ENCODE results near the gene SLC38A7. TPM values are rescaled to one million over a fixed set of nuclear protein-coding genes. Genes with fewer than 3 reads are reported as not detected.
"Not testable (repeated sequence)": the region's sequence is repeated elsewhere in the genome, so short reads cannot be mapped to it uniquely, and the experiment has no call there.

SLC38A7 gene
- total RNA-seq, 4 donors from 2014 or later, result 9.1 to 15.6 (median 13.1) TPM

- DNase-seq, result no peak
- Histone ChIP-seq H3K27ac (no peak overlapping the region), H3K27me3 (no peaks in the 10 kb centered on the region), H3K36me3 (no peaks in the 10 kb centered on the region), H3K4me1 (peaks cover 0 to 12% (median 0%) of the 10 kb centered on the region in 3 donors), H3K9me3 (no peaks in the 10 kb centered on the region), H3K4me3 (no peak overlapping the region)
- WGBS, 2 donors, result 8 to 69% methylated on average over 1 of the region's 1 CpG
- no peak for TF ChIP-seq CTCF (IDR thresholded peaks at IDR 0.05)
- TF ChIP-seq POLR2A (IDR thresholded peaks at IDR 0.05), result no peak
- intact Hi-C loops (cut with DNase I), result no loop called here
Observed at GRCh38 chr16:58695368-58695767, 10.8 kb upstream of the SLC38A7 start.

GRCh38 chr16:58692450-58692849, 7.9 kb upstream of the SLC38A7 start:
- WGBS, 2 donors, result 90 to 100% methylated on average over 1 of the region's 1 CpG
- Histone ChIP-seq H3K4me3 (no peak overlapping the region), H3K4me1 (peaks cover 0 to 2% (median 0%) of the 10 kb centered on the region in 3 donors), H3K9me3 (no peaks in the 10 kb centered on the region), H3K27me3 (no peaks in the 10 kb centered on the region), H3K27ac (no peak overlapping the region), H3K36me3 (no peaks in the 10 kb centered on the region)
- intact Hi-C loops (cut with DNase I), result no loop called here
- no peak for TF ChIP-seq CTCF (IDR thresholded peaks at IDR 0.05)
- no peak for TF ChIP-seq POLR2A (IDR thresholded peaks at IDR 0.05)
- DNase-seq, result no peak

GRCh38 chr16:58686985-58687706, 2.6 kb upstream of the SLC38A7 start:
- DNase-seq, H3K9me3 ChIP-seq, H3K4me3 ChIP-seq, H3K36me3 ChIP-seq, H3K27me3 ChIP-seq, H3K27ac ChIP-seq: not testable (repeated sequence)
- peaks cover 10 to 22% (median 13%) of the 10 kb centered on the region in 3 donors for H3K4me1 ChIP-seq
- 69 to 72% methylated on average over 8 of the region's 8 CpGs for WGBS, 2 donors
- intact Hi-C loops (cut with DNase I), result loop anchor here (10.0 kb wide), 1 partner anchor 68 kb away; no protein-coding TSS in a partner anchor

GRCh38 chr16:58685084-58685449, 497 bp upstream of the SLC38A7 start:
- TF ChIP-seq CTCF (IDR thresholded peaks at IDR 0.05) (no peak), POLR2A (IDR thresholded peaks at IDR 0.05) (no peak)
- H3K4me3 ChIP-seq, result peak overlapping the region in 3 of 4 donors; percentile 76 to 90 (median 90)
- WGBS, 2 donors, result 82 to 92% methylated on average over 3 to 6 of the region's 6 CpGs
- peaks cover 0 to 10% (median 0%) of the 10 kb centered on the region in 3 donors for H3K36me3 ChIP-seq
- peaks cover 10 to 22% (median 13%) of the 10 kb centered on the region in 3 donors for H3K4me1 ChIP-seq
- intact Hi-C loops (cut with DNase I), result loop anchor here (10.0 kb wide), 1 partner anchor 70 kb away; no protein-coding TSS in a partner anchor
- no peaks in the 10 kb centered on the region for H3K9me3 ChIP-seq
- no peaks in the 10 kb centered on the region for H3K27me3 ChIP-seq
- DNase-seq, result no peak
- peak overlapping the region in 3 of 4 donors; percentile 79 to 84 (median 82) for H3K27ac ChIP-seq

GRCh38 chr16:58684001-58684353, 593 bp downstream of the SLC38A7 start:
- H3K36me3 ChIP-seq, result peaks cover 0 to 20% (median 0%) of the 10 kb centered on the region in 3 donors
- H3K4me1 ChIP-seq, result peaks cover 10 to 22% (median 13%) of the 10 kb centered on the region in 3 donors
- H3K27me3 ChIP-seq, result no peaks in the 10 kb centered on the region
- peak overlapping the region; percentile 66 to 90 (median 83) for H3K4me3 ChIP-seq
- H3K9me3 ChIP-seq, result no peaks in the 10 kb centered on the region
- intact Hi-C loops (cut with DNase I), result loop anchor here (10.0 kb wide), 1 partner anchor 71 kb away; no protein-coding TSS in a partner anchor
- WGBS, 2 donors, result 0 to 16% methylated on average over 2 to 3 of the region's 3 CpGs
- peak overlapping the region; percentile 76 to 84 (median 80) for H3K27ac ChIP-seq
- TF ChIP-seq CTCF (IDR thresholded peaks at IDR 0.05) (no peak), POLR2A (IDR thresholded peaks at IDR 0.05) (no peak)
- no peak for DNase-seq
